Bronchial epithelial cell (primary cell): ENCODE data around the gene DAG1. TPM values are rescaled to one million over a fixed set of nuclear protein-coding genes. Genes with fewer than 3 reads are reported as not detected.

Source experiments
- DNase-seq: peaks from one replicate; pipeline ENCODE4 v3.0.0-alpha.2; 2010; ENCODE audit warnings: low read depth
- FAIRE-seq: peaks from 2 replicates; lab custom pipeline; 2011; peaks lifted over from hg19 to GRCh38; lab: Jason Lieb, UNC
- H3K27me3 ChIP-seq: 2 replicates; pipeline ENCODE4 v1.5.1; 2011; ENCODE audit warnings: low read length; ENCODE audit not compliant: control insufficient read depth, insufficient read depth
- H3K36me3 ChIP-seq: 2 replicates; pipeline ENCODE4 v1.5.1; 2011; ENCODE audit warnings: low read length; ENCODE audit not compliant: control insufficient read depth, insufficient read depth
- H3K4me3 ChIP-seq: 2 replicates; pipeline ENCODE4 v1.5.1; 2011; ENCODE audit warnings: mild to moderate bottlenecking, low read depth, low read length, control low read depth
- total RNA-seq: library from RNA; depleted of rRNA; stranded (reverse); fragments of >200 nt; gene quantifications from 2 replicates; pipeline ENCODE4 v1.2.1, GENCODE V29; 2014
- TF ChIP-seq, protein P1 (sequence below): IDR thresholded peaks from 2 replicates; pipeline ENCODE4 v1.5.1; 2011; ENCODE audit warnings: mild to moderate bottlenecking, moderate library complexity, low read length, control low read depth, inconsistent platforms; ENCODE audit not compliant: insufficient read depth, severe bottlenecking

Gene DAG1
- total RNA-seq: 20.3 and 26.9 TPM in 2 replicates

DNA sequence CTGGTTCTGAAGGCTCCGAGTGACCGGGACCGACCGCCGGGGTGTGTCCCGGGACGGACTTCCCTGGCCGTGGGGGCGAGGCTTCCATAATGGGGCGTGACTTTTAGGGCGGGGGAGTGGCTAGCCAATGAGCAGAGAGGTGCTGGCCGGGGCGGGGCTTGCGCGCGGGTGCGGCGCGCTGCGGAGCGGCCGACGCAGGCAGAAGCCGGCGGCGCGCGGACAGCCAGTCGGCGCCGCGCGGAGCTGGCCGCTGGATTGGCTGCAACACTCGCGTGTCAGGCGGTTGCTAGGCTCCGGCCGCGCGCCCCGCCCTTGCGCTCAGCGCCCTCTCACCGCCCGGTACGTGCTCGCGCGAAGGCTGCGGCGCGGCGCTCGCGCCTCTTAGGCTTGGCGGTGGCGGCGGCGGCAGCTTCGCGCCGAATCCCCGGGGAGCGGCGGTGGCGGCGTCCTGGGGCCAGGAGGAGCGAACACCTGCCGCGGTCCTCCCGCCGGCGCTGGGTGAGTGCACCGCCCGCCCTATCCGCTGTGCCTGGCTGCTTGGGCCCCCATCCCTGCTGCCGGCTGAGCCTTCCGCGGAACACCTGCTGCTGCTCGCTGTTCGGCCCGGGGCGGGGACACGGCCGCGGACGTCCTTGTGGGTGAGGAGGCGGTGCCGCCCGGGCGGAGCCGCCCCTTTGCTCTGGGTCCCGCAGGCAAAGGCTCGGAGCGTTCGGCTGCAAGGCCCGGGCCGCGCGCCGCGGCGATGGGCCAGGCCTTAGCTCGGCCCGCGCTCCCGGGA lies at the start of gene DAG1:
Gene DAG1, plus strand, starts transcription at position 332 of the 778 bp plus-strand sequence. CDS start 40,268 bp downstream, outside the sequence.
- Histone ChIP-seq H3K36me3 (no peaks in the 10 kb centered on the region), H3K4me3 (peak within 1 kb of the TSS; percentile 71), H3K27me3 (no peaks in the 10 kb centered on the region)
- TF ChIP-seq, protein P1, sequence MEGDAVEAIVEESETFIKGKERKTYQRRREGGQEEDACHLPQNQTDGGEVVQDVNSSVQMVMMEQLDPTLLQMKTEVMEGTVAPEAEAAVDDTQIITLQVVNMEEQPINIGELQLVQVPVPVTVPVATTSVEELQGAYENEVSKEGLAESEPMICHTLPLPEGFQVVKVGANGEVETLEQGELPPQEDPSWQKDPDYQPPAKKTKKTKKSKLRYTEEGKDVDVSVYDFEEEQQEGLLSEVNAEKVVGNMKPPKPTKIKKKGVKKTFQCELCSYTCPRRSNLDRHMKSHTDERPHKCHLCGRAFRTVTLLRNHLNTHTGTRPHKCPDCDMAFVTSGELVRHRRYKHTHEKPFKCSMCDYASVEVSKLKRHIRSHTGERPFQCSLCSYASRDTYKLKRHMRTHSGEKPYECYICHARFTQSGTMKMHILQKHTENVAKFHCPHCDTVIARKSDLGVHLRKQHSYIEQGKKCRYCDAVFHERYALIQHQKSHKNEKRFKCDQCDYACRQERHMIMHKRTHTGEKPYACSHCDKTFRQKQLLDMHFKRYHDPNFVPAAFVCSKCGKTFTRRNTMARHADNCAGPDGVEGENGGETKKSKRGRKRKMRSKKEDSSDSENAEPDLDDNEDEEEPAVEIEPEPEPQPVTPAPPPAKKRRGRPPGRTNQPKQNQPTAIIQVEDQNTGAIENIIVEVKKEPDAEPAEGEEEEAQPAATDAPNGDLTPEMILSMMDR: no peak
- no peak for FAIRE-seq
- DNase-seq: peak; percentile 87

DNA sequence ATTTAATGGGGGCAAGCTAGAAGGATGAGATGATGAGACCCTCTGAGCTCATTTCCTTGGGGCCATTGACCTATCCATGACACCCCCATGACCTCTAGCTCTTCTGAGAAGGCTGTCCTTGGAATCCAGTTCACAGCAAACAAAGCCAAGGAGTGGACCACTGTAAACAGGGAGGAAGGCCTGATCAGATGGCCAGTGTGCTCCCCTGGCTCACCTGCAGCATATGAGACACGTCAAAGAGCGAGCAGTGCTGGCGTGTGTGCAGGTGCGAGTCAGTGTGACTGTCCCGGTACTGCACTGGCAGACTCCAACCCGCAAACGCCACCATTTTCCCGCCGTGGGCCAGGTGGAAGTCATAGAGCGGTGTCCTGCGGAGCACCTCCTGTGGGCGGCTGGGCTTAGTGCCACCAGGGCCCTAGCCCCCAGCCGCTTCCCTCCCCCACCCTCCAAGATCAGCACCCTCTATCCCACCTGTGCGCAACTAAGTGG lies 48.1 kb upstream of the DAG1 start:
- DNase-seq (no peak), FAIRE-seq (no peak)
- peaks cover 10% of the 10 kb centered on the region for H3K36me3 ChIP-seq
- TF ChIP-seq, protein P1: no peak
- no peak overlapping the region for H3K4me3 ChIP-seq
- no peaks in the 10 kb centered on the region for H3K27me3 ChIP-seq

- TF ChIP-seq, protein P1: no peak
- DNase-seq (no peak), FAIRE-seq (no peak)
- peaks cover 6% of the 10 kb centered on the region for H3K36me3 ChIP-seq
- no peaks in the 10 kb centered on the region for H3K27me3 ChIP-seq
- H3K4me3 ChIP-seq: no peak within 1 kb of the TSS
Observed at GRCh38 chr3:49422379-49423248, 47.5 kb upstream of the DAG1 start, which contains the start of gene AMT. TSS of gene AMT (minus strand) at chr3:49422473. CDS start at chr3:49422450, 23 bp downstream.

DNA sequence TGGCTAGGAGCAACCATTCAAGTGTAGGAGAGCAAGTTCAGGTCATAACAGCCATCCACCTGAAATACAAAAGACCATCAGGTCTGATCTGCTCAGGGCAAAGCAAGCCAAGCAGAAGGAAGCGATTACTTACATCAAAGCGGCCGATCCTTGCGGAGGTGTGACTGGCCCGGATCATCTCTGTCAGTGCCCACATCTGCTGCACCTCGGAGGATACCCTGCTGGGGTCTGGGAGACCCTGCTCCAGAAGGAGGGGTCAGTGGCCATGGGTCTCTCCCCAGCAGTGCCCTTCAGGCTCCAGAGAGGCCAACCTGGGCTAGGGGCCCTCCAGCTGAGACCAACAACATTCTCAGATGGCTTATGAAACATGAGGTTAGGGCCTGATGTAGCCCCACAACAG lies 45.3 kb upstream of the DAG1 start:
- no peaks in the 10 kb centered on the region for H3K27me3 ChIP-seq
- TF ChIP-seq, protein P1: no peak
- FAIRE-seq: peak; percentile 23
- no peak for DNase-seq
- no peak overlapping the region for H3K4me3 ChIP-seq
- H3K36me3 ChIP-seq: peaks cover 3% of the 10 kb centered on the region

GRCh38 chr3:49427586-49427985 lies 42.5 kb upstream of the DAG1 start:
- Histone ChIP-seq H3K36me3 (peaks cover 3% of the 10 kb centered on the region), H3K4me3 (no peak overlapping the region), H3K27me3 (no peaks in the 10 kb centered on the region)
- DNase-seq (peak; percentile 59), FAIRE-seq (no peak)
- TF ChIP-seq, protein P1: no peak
